ENCODE measurements around the gene TSNAXIP1.

DNA sequence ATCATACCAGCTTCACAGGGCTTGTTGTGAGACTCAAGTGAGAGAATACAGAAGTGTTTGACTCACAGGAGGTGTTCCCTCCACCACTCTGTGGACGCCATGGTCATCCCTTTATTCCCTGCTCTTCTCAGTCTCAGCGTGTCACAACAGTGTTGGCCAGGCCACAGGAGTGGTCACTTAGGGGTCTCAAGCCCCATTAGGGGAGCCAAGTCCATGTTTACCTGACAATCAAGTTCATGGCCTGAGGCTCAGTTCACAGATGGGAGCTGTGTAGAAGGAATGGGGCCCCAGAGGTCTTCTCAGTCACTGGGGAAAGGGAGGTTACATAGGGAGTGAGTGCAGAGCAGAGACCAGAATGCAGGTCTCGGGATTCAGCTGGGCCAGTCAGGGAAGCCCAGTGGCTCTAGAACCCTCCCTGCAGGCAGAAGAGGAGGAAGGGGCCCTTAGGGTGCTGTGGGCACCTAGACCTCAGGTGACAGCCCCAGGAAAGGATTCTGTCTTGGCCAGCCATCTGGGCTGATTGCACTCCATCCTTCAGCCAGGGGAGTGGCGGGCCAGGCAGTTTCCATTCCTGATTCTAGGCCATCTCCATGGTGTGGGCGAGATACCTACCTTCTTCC is 50.3 kb downstream of the TSNAXIP1 start:
- TF ChIP-seq, protein P1, sequence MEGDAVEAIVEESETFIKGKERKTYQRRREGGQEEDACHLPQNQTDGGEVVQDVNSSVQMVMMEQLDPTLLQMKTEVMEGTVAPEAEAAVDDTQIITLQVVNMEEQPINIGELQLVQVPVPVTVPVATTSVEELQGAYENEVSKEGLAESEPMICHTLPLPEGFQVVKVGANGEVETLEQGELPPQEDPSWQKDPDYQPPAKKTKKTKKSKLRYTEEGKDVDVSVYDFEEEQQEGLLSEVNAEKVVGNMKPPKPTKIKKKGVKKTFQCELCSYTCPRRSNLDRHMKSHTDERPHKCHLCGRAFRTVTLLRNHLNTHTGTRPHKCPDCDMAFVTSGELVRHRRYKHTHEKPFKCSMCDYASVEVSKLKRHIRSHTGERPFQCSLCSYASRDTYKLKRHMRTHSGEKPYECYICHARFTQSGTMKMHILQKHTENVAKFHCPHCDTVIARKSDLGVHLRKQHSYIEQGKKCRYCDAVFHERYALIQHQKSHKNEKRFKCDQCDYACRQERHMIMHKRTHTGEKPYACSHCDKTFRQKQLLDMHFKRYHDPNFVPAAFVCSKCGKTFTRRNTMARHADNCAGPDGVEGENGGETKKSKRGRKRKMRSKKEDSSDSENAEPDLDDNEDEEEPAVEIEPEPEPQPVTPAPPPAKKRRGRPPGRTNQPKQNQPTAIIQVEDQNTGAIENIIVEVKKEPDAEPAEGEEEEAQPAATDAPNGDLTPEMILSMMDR (IDR thresholded peaks at IDR 0.05; ENCODE audit: insufficient read depth, low read length, poor library complexity, severe bottlenecking), result no peak
- TF ChIP-seq EZH2phosphoT487 (conservative IDR thresholded peaks at IDR 0.05; ENCODE audit: low read length), result no peak
